NCI-H2196 (cell line): ENCODE measurements around the gene ST8SIA1.

Source experiments
- DNase-seq: peaks from one replicate; lab custom pipeline; 2025; ENCODE audit not compliant: unreplicated experiment; lab: John Stamatoyannopoulos, UW

ST8SIA1 gene

DNA sequence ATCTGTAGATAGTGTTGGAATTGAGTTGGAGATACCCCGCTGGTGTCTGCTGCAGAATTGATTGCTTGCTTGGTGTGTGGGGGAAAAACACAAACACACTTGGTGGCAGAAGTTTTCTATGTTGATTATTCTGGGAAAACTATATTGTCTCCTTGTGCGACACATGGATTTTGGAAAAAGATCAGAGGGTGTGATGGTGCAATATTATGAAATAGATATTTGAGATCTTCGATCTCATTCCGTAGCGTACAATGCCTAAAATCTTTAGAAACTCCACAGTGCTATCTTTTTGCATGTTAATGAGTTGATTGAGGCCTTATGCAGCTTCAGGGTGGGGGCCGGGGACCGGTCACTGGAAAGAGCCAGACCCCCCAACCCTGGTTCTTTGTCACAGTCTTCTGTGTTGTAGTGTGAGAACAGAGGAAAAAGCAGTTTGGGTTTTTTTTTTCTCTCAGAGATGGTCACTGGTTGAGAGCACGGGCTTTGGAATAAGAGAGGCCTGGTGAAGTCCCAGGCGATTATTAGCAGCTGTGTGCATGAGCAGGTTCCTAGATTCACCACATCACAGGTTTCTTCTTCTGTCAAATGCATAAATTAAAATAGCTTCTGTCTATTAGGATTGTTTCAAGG lies 88.2 kb downstream of the ST8SIA1 start:
- DNase-seq: no peak

GRCh38 chr12:22242726-22243125 lies 91.8 kb downstream of the ST8SIA1 start:
- no peak for DNase-seq

DNA sequence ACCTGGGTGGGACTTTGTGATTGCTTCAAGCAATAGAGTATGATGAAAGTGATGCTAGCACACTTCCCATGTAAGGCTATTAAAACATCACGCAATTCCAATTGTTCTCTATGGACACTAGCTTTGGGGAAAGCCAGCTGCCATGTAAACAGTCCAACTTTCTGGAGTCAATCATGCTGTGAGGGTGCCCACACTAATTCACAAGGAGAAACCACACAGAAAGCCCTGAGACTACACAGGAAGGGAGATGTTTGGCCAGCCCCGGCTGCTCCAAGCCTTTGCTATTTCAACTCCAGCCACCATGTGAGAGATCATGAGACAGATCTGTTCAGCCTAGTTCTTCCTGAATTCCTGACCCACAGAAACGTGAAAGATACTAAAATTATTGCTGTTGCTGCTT lies 96.3 kb downstream of the ST8SIA1 start:
- no peak for DNase-seq

DNA sequence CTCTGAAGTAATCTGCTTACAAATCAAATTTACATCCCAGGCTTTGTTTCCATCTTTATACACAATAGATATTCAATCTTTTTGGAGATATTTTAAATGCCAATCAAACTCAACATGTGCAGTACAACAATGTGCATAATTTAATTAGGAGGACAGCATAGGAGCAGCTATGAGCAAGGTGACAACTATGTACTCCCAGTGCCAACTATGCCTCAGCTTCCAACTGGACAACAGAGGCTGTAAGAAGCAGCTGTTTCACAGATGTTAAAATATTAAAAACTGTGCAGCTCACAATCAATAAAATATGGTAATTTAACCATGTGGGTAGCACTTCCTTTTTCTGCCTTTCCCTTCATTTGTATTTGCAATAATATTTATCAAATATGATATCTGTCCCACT lies 99.9 kb downstream of the ST8SIA1 start:
- DNase-seq: no peak

- DNase-seq: no peak
These were observed 102.7 kb downstream of the ST8SIA1 start for GRCh38 chr12:22231836-22232235.

DNA sequence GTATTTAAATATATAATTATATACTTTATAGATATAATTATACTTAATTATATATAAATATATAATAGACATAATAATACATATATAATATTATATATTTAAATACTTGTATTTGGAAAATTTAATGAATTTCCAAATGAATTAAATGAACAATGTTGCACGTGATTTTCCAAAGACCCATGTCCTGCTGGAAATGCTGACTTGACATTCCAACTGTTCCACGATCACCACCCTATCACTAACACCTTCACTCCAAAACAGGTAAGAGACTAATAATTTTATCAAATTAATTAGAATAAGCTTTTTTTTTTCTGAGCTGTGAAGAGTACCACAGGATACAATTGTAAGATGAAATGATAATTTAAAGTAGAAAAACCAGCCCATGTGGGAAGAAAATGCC lies 103.4 kb downstream of the ST8SIA1 start:
- DNase-seq: no peak

GRCh38 chr12:22230280-22230794 lies 104.2 kb downstream of the ST8SIA1 start:
- no peak for DNase-seq

DNA sequence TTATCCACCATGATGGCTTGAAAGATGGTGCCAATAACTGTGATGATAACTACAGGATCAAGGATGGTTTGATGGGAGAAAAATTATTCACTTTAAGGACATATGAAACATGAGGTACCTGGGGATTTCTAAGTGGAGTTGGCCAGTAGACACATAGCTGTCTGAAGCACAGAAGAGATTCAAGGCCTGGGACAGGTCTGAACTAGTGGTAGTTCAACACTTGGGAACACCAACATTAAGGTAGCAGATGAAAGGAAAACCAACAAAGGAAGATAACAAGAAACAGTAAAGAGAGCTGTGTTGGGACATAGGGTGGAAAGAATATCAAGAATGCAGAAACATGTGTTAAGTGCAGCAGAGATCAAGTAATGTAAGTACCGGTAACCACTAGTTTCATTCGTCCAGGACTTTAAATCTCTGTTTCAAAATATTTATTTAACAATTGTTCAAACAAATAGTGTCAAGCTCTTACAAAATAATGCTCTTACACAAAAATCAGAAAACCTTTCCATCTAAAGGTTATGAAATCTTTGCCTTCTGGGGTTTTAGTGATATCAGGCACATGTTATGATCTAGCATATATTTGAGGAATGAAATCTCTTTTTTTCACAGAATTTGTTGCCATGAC lies 104.7 kb downstream of the ST8SIA1 start:
- no peak for DNase-seq

GRCh38 chr12:22228022-22228875 lies 106.3 kb downstream of the ST8SIA1 start:
- DNase-seq: no peak

DNA sequence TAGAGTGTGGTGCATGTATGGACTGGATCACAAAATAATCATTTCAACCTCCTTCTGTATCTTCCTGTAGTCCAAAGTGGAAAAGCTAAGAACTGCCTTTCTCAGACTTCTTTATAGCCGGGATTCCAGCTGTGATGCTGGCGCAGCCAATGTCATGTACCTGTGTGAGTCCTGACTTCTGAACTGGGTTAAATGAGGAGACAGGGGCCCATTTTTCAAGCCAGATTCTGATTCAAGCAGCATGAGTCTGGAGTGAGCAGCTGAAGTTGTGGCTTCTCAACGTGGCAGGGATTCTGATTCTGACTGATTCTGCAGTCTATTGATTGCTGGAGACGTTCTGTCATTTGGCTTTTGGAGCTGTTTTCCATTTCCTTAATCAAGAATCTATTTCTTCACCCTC lies 111.2 kb downstream of the ST8SIA1 start:
- DNase-seq: no peak

DNA sequence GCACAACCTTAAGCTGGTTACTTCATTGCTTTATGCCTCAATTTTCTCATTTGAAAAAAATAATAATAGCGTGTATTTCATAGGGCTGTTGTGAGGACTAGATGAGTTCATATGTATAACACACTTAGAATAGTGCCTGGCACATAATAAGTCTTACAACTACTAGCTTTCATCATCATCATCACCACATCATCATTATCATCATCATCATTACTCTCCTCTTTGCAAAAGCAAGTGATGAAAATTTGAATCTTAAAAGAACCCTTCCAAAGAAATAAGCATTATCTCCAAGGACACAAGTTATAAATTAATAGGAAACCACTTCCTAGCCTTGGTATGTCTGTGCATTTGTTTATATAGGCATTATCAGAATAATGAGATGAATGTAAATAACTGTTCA lies 117.0 kb downstream of the ST8SIA1 start:
- DNase-seq: no peak

- DNase-seq: no peak
These were observed 118.8 kb downstream of the ST8SIA1 start for GRCh38 chr12:22215467-22216253.

DNA sequence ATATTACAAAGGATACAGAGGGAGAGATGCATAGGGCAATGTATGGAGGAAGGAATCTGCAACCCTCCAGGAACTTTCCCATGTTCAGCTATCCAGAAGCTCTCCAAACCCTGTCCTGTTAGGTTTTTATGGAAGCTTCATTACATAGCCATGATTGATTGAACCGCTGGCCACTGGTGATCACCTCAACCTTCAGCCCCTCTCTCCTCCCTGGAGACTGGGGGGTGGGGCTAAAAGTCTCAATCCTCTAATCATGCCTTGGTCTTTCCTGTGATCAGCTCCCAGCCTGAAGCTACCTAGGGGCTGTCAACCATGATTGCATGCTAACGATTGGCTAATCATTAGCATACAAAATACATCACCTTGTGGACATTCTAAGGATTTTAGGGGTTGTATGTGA lies 123.4 kb downstream of the ST8SIA1 start:
- DNase-seq: no peak

DNA sequence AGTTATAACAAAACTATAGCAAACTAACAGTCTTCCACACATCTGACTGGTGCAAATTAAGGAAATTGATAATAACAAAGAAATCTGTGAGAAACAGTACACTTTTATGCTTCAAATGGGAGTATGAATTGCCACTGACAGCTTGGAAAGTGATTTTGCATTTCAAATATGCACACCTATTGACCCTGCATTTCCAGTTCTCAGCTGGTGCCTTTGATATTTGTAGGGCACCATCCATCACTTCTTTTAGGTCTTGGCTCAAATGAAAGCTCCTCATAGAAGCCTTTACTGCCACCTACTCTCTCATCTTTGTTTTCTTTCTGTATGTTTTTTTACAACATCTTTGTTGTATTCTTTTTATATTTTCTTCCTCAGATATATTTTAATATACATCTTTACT lies 125.1 kb downstream of the ST8SIA1 start:
- DNase-seq: no peak

- DNase-seq: no peak
These were observed 128.3 kb downstream of the ST8SIA1 start for GRCh38 chr12:22206111-22206728.

- no peak for DNase-seq
These were observed 130.1 kb downstream of the ST8SIA1 start for GRCh38 chr12:22204391-22204790.

GRCh38 chr12:22202847-22203246 lies 131.7 kb downstream of the ST8SIA1 start:
- no peak for DNase-seq

- DNase-seq: no peak
These were observed 133.4 kb downstream of the ST8SIA1 start for GRCh38 chr12:22201101-22201500.

DNA sequence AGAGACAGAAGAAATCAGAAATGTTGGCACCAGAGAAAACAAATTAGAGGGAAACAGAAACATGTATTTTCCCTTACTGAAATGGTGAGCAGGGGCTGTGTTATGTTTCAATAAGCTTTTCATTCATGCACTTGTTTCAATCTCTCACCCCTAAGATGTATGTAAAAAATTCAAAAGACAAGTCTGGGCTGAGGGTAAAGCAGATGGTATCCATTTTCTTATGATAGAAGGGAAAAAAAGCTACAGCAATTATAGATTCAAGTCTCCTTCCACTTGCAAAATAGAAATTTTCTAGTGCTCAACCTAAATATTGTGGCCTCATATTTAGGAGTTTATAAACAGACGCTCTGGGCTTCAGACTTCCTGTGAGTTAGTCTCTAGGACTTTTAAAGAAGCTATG lies 138.3 kb downstream of the ST8SIA1 start:
- DNase-seq: no peak

DNA sequence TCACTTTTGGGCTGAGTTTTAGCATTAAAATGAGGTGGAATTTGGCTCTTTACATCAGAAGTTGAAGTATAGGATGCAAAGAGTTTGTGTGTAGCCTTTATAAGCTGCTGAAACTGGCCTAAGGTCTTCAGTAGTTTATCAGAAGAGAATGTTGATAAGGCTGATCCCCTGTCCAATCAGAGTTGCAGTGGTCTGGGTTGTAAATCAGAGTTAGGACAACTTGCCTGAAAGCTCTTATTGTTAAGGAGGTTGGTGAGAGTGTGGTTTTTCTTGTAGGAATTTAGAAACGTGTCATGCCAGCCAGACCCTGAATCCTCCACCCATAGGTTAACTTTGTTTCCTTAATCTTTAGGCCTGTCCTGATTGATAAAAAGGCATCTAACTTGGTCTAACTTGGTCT lies 143.5 kb downstream of the ST8SIA1 start:
- no peak for DNase-seq

- no peak for DNase-seq
These were observed 146.1 kb downstream of the ST8SIA1 start for GRCh38 chr12:22188431-22188830.
